ENCODE measurements around the gene CLIP2.
"Not testable (repeated sequence)": the region's sequence is repeated elsewhere in the genome, so short reads cannot be mapped to it uniquely, and the experiment has no call there.

Gene CLIP2

DNA sequence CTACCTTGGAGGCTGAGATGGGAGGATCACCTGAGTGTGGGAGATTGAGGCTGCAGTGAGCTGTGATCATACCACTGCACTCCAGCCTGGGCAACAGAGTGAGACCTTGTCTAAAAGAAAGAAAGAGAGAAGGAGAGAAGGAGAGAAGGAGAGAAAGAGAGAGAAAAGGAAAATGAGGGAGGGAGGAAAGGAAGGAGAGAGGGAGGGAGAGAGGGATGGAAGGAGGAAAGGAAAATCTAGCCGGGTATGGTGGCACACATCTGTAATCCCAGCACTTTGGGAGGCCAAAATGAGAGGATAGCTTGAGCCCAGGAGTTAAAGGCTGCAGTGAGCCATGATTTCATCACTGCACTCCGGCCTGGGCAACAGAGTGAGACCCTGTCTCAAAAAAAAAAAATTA is 121.6 kb downstream of the CLIP2 start:
- TF ChIP-seq CTCF (IDR thresholded peaks at IDR 0.05; ENCODE audit: insufficient read depth, low read length, poor library complexity, severe bottlenecking): no peak
- peaks cover 1% of the 10 kb centered on the region for H3K36me3 ChIP-seq (ENCODE audit: control insufficient read depth, insufficient read depth, low read length)
- no peak for DNase-seq (ENCODE audit: extremely low read depth, insufficient read length)
- H3K4me3 ChIP-seq (replicated peaks; ENCODE audit: low read depth, low read length): no peak overlapping the region
- no peaks in the 10 kb centered on the region for H3K27me3 ChIP-seq (replicated peaks; ENCODE audit: control insufficient read depth, insufficient read depth, low read length)

DNA sequence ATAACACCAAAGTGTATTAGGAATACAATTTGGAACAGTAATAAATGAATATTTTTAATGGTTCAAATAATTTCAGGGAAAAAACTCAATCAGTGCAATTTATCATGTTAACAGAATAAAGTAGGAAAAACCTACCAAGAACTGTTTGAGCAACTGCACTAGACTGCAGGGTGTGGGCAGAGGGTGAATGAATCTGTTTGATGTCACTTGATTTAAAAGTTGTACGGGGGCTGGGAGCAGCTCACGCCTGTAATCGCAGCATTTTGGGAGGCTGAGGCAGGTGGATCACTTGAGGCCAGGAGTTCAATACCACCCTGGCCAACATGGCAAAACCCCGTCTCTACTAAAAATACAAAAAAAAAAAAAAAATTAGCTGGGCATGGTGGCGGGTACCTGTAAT is 122.4 kb downstream of the CLIP2 start:
- not testable (repeated sequence) for H3K4me3 ChIP-seq (replicated peaks; ENCODE audit: low read depth, low read length); H3K36me3 ChIP-seq (ENCODE audit: control insufficient read depth, insufficient read depth, low read length); DNase-seq (ENCODE audit: extremely low read depth, insufficient read length); H3K27me3 ChIP-seq (replicated peaks; ENCODE audit: control insufficient read depth, insufficient read depth, low read length)

DNA sequence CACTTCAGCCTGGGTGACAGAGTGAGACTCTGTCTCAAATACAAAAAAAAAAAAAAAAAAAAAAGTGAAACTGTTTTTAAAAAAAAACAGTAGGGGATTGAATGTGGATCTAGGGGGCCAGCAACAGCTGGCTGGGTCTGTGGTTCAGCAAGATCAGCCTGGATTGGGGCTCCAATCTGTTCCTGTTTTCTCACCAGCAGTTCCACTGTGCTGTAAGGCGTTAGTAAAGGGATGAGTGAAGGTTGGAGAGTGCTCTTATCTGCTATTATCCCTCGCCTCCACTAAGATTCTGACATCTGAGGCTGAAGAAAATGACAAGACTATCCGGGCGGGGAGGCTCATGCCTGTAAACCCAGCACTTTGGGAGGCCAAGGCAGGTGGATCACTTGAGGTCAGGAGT is 122.8 kb downstream of the CLIP2 start:
- H3K4me3 ChIP-seq (replicated peaks; ENCODE audit: low read depth, low read length): no peak overlapping the region
- H3K27me3 ChIP-seq (replicated peaks; ENCODE audit: control insufficient read depth, insufficient read depth, low read length): no peaks in the 10 kb centered on the region
- H3K36me3 ChIP-seq (ENCODE audit: control insufficient read depth, insufficient read depth, low read length): no peaks in the 10 kb centered on the region
- no peak for DNase-seq (ENCODE audit: extremely low read depth, insufficient read length)
- no peak for TF ChIP-seq CTCF (IDR thresholded peaks at IDR 0.05; ENCODE audit: insufficient read depth, low read length, poor library complexity, severe bottlenecking)

- H3K4me3 ChIP-seq (replicated peaks; ENCODE audit: low read depth, low read length): no peak overlapping the region
- H3K27me3 ChIP-seq (replicated peaks; ENCODE audit: control insufficient read depth, insufficient read depth, low read length): no peaks in the 10 kb centered on the region
- TF ChIP-seq CTCF (IDR thresholded peaks at IDR 0.05; ENCODE audit: insufficient read depth, low read length, poor library complexity, severe bottlenecking): no peak
- H3K36me3 ChIP-seq (ENCODE audit: control insufficient read depth, insufficient read depth, low read length): no peaks in the 10 kb centered on the region
- DNase-seq (ENCODE audit: extremely low read depth, insufficient read length): no peak
These were observed 123.4 kb downstream of the CLIP2 start for GRCh38 chr7:74412603-74413002.

- H3K36me3 ChIP-seq (ENCODE audit: control insufficient read depth, insufficient read depth, low read length); H3K4me3 ChIP-seq (replicated peaks; ENCODE audit: low read depth, low read length); H3K27me3 ChIP-seq (replicated peaks; ENCODE audit: control insufficient read depth, insufficient read depth, low read length); DNase-seq (ENCODE audit: extremely low read depth, insufficient read length): not testable (repeated sequence)
These were observed 125.6 kb downstream of the CLIP2 start for GRCh38 chr7:74414595-74415333.

GRCh38 chr7:74417419-74417971 is 128.3 kb downstream of the CLIP2 start:
- no peaks in the 10 kb centered on the region for H3K36me3 ChIP-seq (ENCODE audit: control insufficient read depth, insufficient read depth, low read length)
- no peaks in the 10 kb centered on the region for H3K27me3 ChIP-seq (replicated peaks; ENCODE audit: control insufficient read depth, insufficient read depth, low read length)
- DNase-seq (ENCODE audit: extremely low read depth, insufficient read length): peak; percentile 33
- peak; percentile 95 for TF ChIP-seq CTCF (IDR thresholded peaks at IDR 0.05; ENCODE audit: insufficient read depth, low read length, poor library complexity, severe bottlenecking)
- H3K4me3 ChIP-seq (replicated peaks; ENCODE audit: low read depth, low read length): no peak overlapping the region

All from GM06990 (cell line).